ENCODE results near the gene VSTM2B. TPM values are rescaled to one million over a fixed set of nuclear protein-coding genes. Genes with fewer than 3 reads are reported as not detected.

Gene VSTM2B
- total and polyA plus RNA-seq, 2 donors from 2014 or later = not detected

- H3K9me3 ChIP-seq (ENCODE audit: control insufficient read depth in 2 of 3, insufficient read depth in 1 of 3, low read length in 3 of 3) = no peaks in the 10 kb centered on the region
- no peak for FAIRE-seq
- peaks cover 2% of the 10 kb centered on the region for H3K27me3 ChIP-seq (ENCODE audit: control insufficient read depth, insufficient read depth, low read length)
- TF ChIP-seq CTCF (IDR thresholded peaks at IDR 0.05; ENCODE audit: borderline replicate concordance, extremely low read depth, insufficient read depth) = no peak
- no peak overlapping the region for H3K9ac ChIP-seq (ENCODE audit: low read length in 3 of 3)
- H3K4me3 ChIP-seq (ENCODE audit: low read length in 3 of 3) = no peak overlapping the region
- no peak for DNase-seq
- H3K27ac ChIP-seq (ENCODE audit: low read depth in 2 of 2, low read length in 2 of 2) = no peak overlapping the region
- no peaks in the 10 kb centered on the region for H3K36me3 ChIP-seq (ENCODE audit: control insufficient read depth in 2 of 3, insufficient read depth in 3 of 3, low read length in 3 of 3)
- no peaks in the 10 kb centered on the region for H3K4me1 ChIP-seq (ENCODE audit: control insufficient read depth in 2 of 3, insufficient read depth in 2 of 3, low read depth in 1 of 3, low read length in 3 of 3)
- intact Hi-C loops (cut with DNase I) = no loop called here
Observed at GRCh38 chr19:29573486-29573885, 47.7 kb downstream of the VSTM2B start.

- Histone ChIP-seq H3K27me3 (ENCODE audit: control insufficient read depth, insufficient read depth, low read length) (peaks cover 2% of the 10 kb centered on the region), H3K9me3 (ENCODE audit: control insufficient read depth in 2 of 3, insufficient read depth in 1 of 3, low read length in 3 of 3) (no peaks in the 10 kb centered on the region), H3K36me3 (ENCODE audit: control insufficient read depth in 2 of 3, insufficient read depth in 3 of 3, low read length in 3 of 3) (no peaks in the 10 kb centered on the region), H3K9ac (ENCODE audit: low read length in 3 of 3) (no peak overlapping the region), H3K27ac (ENCODE audit: low read depth in 2 of 2, low read length in 2 of 2) (no peak overlapping the region), H3K4me1 (ENCODE audit: control insufficient read depth in 2 of 3, insufficient read depth in 2 of 3, low read depth in 1 of 3, low read length in 3 of 3) (no peaks in the 10 kb centered on the region), H3K4me3 (ENCODE audit: low read length in 3 of 3) (no peak overlapping the region)
- FAIRE-seq (no peak), DNase-seq (no peak)
- no peak for TF ChIP-seq CTCF (IDR thresholded peaks at IDR 0.05; ENCODE audit: borderline replicate concordance, extremely low read depth, insufficient read depth)
- intact Hi-C loops (cut with DNase I) = no loop called here
Observed at GRCh38 chr19:29574510-29574909, 48.7 kb downstream of the VSTM2B start.

GRCh38 chr19:29576046-29576606, 50.3 kb downstream of the VSTM2B start:
- Histone ChIP-seq H3K9me3 (ENCODE audit: control insufficient read depth in 2 of 3, insufficient read depth in 1 of 3, low read length in 3 of 3) (no peaks in the 10 kb centered on the region), H3K36me3 (ENCODE audit: control insufficient read depth in 2 of 3, insufficient read depth in 3 of 3, low read length in 3 of 3) (no peaks in the 10 kb centered on the region), H3K4me1 (ENCODE audit: control insufficient read depth in 2 of 3, insufficient read depth in 2 of 3, low read depth in 1 of 3, low read length in 3 of 3) (no peaks in the 10 kb centered on the region), H3K27me3 (ENCODE audit: control insufficient read depth, insufficient read depth, low read length) (peaks cover 2% of the 10 kb centered on the region), H3K9ac (ENCODE audit: low read length in 3 of 3) (no peak overlapping the region), H3K27ac (ENCODE audit: low read depth in 2 of 2, low read length in 2 of 2) (no peak overlapping the region), H3K4me3 (ENCODE audit: low read length in 3 of 3) (no peak overlapping the region)
- no peak for TF ChIP-seq CTCF (IDR thresholded peaks at IDR 0.05; ENCODE audit: borderline replicate concordance, extremely low read depth, insufficient read depth)
- intact Hi-C loops (cut with DNase I) = no loop called here
- no peak for FAIRE-seq
- no peak for DNase-seq
